ENCODE data around the gene MYH16.

- TF ChIP-seq, protein P1, sequence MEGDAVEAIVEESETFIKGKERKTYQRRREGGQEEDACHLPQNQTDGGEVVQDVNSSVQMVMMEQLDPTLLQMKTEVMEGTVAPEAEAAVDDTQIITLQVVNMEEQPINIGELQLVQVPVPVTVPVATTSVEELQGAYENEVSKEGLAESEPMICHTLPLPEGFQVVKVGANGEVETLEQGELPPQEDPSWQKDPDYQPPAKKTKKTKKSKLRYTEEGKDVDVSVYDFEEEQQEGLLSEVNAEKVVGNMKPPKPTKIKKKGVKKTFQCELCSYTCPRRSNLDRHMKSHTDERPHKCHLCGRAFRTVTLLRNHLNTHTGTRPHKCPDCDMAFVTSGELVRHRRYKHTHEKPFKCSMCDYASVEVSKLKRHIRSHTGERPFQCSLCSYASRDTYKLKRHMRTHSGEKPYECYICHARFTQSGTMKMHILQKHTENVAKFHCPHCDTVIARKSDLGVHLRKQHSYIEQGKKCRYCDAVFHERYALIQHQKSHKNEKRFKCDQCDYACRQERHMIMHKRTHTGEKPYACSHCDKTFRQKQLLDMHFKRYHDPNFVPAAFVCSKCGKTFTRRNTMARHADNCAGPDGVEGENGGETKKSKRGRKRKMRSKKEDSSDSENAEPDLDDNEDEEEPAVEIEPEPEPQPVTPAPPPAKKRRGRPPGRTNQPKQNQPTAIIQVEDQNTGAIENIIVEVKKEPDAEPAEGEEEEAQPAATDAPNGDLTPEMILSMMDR (conservative IDR thresholded peaks at IDR 0.05; ENCODE audit: low read length) = no peak
- TF ChIP-seq EZH2phosphoT487 (IDR thresholded peaks at IDR 0.05; ENCODE audit: borderline replicate concordance, low read depth, low read length) = no peak
These were observed 5.5 kb downstream of the MYH16 start for GRCh38 chr7:99278180-99278579.
